Measurements from ENCODE around the gene ZBTB6.

ZBTB6 gene

DNA sequence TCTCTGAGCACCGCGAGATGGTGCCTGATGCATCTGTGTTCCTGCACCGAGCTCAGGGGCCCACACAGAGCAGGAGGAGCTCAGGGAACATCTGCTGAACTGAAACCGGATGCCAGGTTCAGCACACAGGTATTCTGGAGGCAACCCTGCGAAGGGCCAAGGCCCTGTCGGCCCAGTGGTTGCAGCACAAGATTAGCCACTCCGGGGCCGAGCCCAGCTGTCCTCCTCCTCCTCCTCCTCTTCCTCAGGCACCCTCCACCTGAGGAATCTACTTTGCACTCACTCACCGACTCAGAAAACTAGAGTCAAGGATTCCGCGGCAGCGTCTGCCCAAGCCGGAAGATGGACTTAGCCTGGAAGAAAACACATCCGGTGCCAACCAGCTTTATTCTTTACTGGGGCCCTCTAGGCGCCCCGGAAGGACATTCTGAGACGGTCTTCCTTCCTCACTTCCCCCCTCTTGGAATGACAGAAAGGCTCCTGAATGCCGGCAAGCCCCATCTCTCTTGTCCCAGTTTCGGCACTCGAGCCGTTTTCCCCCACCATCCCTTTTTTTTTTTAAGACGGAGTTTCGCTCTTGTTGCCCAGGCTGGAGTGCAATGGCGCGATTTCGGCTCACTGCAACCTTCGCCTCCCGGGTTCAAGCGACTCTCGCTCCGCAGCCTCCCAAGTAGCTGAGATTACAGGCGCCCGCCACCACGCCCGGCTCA lies at the start of gene ZBTB6:
ZBTB6 (minus strand) TSS at position 360 of the 710 bp plus-strand sequence. CDS start 1,251 bp downstream, outside the sequence.
- peak; percentile 98 for FAIRE-seq

DNA sequence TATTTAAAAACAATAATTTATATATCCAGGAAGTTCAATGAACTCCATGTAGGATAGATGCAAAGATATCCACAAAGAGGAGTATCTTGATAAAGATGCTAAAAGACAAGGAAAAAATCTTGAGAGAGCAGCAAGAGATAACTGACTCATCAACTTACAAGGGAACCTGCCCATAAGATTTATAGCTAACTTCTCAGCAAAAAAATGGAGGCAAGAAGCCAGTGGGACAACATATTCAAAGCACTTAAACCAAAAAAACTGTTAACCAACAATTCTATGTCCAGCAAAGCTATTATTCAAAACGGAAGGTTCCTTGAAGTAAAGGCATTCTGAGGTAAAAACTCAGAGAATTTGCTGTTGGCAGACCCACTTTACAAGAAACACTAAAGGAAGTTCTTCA lies 48.0 kb upstream of the ZBTB6 start:
- FAIRE-seq, result no peak
- DNase-seq (ENCODE audit: extremely low spot score, insufficient read length, low read depth), result no peak

More for the DNA sequence above, at the start of gene ZBTB6:
- peak; percentile 59 for DNase-seq (ENCODE audit: extremely low spot score, insufficient read length, low read depth)

- no peak for DNase-seq (ENCODE audit: extremely low spot score, insufficient read length, low read depth)
- no peak for FAIRE-seq
These were observed 42.8 kb upstream of the ZBTB6 start for GRCh38 chr9:122955961-122956360.

GRCh38 chr9:122954253-122954691 lies 41.1 kb upstream of the ZBTB6 start:
- FAIRE-seq, result no peak

DNA sequence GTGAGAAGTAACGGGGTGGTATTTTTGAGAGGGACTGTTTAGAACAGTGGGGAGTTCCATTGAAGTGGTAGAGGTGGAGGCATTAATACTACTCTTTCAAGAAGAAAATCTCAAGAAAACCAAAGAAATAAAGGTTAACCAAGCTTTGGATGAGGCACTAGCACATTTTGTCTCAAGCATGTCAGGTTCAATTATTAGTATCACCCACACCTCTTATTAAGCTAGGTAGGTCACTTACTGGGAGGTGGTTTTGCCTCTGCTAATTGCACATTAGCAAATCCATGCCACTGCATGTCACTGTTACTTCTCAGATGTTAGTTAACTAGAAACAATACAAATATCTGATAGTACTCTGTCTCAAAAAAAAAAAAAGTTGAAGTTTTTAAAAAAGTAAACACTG lies 37.9 kb upstream of the ZBTB6 start:
- FAIRE-seq, result no peak
- no peak for DNase-seq (ENCODE audit: extremely low spot score, insufficient read length, low read depth)

More at GRCh38 chr9:122954253-122954691, 41.1 kb upstream of the ZBTB6 start:
- DNase-seq (ENCODE audit: extremely low spot score, insufficient read length, low read depth), result no peak

GRCh38 chr9:122950263-122950662 lies 37.1 kb upstream of the ZBTB6 start:
- DNase-seq (ENCODE audit: extremely low spot score, insufficient read length, low read depth) (no peak), FAIRE-seq (no peak)

DNA sequence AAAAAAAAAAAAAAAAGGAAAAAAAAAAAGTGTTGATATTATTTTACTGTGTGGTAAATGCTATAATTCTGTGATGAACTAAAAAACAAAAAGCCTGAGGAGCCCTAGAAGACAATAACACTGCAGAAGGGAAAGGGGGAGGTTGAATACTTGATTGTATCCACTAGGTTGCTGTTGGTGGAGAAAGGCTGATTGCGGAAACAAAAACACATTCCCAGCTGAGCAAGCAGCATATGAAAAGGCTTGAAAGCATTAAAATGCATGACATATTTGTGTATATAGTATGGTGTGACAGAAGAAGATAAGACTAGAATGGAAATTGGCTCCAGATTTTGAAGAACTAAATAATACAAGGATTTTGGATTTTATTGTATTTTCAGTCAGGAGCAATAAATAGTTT lies 36.6 kb upstream of the ZBTB6 start:
- FAIRE-seq, result no peak

GRCh38 chr9:122948313-122948712 lies 35.2 kb upstream of the ZBTB6 start:
- DNase-seq (ENCODE audit: extremely low spot score, insufficient read length, low read depth) (no peak), FAIRE-seq (peak; percentile 58)

More for the DNA sequence above, 36.6 kb upstream of the ZBTB6 start:
- DNase-seq (ENCODE audit: extremely low spot score, insufficient read length, low read depth), result no peak

DNA sequence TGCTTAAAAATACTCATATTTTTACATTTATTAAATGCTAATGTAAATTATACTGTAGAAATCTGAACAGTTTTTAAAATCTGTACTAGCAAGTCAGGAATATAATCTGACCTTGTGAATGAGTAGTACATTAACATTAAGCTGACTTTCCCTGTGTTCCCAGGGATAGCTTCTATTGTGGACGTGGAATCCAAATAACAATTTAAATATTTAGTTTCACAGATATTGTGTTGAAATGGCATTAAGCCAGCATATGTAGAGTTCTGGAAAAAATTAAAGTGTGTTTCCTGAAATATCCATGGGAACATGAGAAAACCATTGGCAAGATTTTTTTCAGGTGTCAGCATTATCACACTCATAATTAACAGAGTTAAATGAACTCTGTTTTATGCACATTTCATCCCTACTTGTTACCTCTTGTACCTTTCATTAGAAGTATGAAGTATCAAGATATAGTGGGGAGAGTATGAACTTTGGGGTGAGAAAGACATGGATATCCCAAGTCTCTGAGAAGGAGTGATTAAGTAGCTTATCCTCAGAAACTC lies 33.4 kb upstream of the ZBTB6 start:
- DNase-seq (ENCODE audit: extremely low spot score, insufficient read length, low read depth) (no peak), FAIRE-seq (no peak)

- FAIRE-seq (no peak), DNase-seq (ENCODE audit: extremely low spot score, insufficient read length, low read depth) (no peak)
These were observed 32.1 kb upstream of the ZBTB6 start for GRCh38 chr9:122944960-122945888.

GRCh38 chr9:122941582-122942234 lies 28.6 kb upstream of the ZBTB6 start:
- no peak for DNase-seq (ENCODE audit: extremely low spot score, insufficient read length, low read depth)

GRCh38 chr9:122940749-122941581 lies 27.8 kb upstream of the ZBTB6 start, which contains the start of gene RABGAP1:
TSS of gene RABGAP1 (plus strand) at chr9:122941020. CDS start at chr9:122957060, 16,040 bp downstream.
- FAIRE-seq (peak; percentile 97), DNase-seq (ENCODE audit: extremely low spot score, insufficient read length, low read depth) (peak; percentile 96)

More at GRCh38 chr9:122941582-122942234, 28.6 kb upstream of the ZBTB6 start:
- FAIRE-seq, result no peak

DNA sequence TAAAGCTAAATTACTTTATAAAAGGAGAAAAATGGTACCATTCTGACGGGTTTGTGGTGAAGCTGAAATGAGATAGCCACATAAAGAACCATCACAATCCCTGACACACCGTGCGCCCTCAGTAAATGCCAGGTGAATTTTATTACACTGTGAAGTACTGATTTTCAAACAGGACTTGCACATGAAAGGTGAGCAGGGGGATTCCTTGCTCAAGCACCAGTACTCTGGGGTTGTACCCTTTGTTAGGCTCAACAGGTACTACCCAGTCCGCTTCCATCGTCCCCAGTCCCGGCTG lies 27.3 kb upstream of the ZBTB6 start:
- DNase-seq (ENCODE audit: extremely low spot score, insufficient read length, low read depth) (no peak), FAIRE-seq (no peak)

DNA sequence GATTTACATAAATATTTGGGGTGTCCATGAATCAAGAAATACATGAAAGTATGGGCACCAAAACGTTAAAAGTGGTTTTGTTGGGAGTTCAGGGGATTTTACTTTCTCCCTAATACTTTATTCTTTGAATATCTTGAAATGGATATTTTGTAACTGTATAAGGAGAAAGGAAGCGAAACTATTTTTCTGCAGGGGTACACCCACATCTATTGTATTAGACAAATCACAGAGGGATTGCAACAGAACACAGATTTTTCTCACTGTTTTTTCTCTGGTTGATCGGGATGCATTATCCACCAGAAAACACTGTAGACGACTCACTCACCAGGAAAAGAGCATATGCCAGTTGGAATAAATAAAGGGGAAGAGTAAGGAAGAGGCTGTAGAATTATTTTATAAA lies 26.5 kb upstream of the ZBTB6 start:
- FAIRE-seq (no peak), DNase-seq (ENCODE audit: extremely low spot score, insufficient read length, low read depth) (no peak)

- FAIRE-seq (no peak), DNase-seq (ENCODE audit: extremely low spot score, insufficient read length, low read depth) (no peak)
These were observed 23.8 kb upstream of the ZBTB6 start for GRCh38 chr9:122936883-122937282.

- DNase-seq (ENCODE audit: extremely low spot score, insufficient read length, low read depth) (no peak), FAIRE-seq (no peak)
These were observed 23.3 kb upstream of the ZBTB6 start for GRCh38 chr9:122936464-122936863.

DNA sequence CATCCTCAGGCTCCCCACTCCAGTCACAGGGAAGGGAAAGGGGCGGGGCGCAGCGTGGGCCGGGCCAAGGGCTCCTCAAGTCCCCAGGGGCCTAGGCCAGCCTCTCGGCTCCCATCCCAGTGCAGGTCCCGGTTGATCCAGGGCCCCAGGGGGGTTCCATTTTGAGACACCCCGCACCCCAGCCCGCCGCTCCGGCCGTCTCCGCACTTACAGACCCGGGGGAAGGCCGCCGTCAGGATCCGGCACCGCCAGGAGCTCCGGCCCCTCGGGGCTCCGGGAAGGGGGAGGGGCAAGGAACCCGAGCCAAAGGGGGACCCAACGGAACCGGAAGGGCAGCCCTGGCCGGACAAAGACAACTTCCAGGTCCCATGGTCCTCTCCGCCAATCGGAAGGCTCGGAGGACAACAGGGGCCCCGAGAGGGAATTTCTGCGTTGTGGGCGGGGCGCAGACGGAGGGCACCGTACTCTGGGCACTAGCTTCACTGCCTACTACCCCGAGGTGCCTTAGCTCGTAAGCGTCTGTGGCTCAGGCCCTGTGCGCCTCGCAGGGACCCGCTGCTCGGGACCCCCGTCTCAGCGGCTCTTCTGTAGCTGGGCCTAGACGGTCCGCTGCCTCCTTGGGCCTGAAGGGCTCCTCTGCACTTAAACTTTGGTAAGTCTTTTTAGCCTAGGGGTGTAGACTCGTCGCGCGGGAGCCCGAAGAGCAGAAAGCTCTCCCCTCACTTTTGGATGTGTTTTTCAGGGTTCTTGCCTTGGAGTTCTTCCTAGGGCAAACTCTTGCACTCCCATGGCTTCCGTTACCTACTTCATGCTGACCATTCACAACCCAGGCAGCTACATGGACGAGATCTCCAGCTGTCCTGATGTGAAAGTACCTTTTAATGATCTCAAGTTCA lies 18.4 kb upstream of the ZBTB6 start, which contains the start of gene ZBTB26:
ZBTB26 (minus strand) TSS at position 287 of the 896 bp plus-strand sequence. CDS start 11,578 bp downstream, outside the sequence.
- FAIRE-seq (peak; percentile 96), DNase-seq (ENCODE audit: extremely low spot score, insufficient read length, low read depth) (peak; percentile 88)

- no peak for FAIRE-seq
- DNase-seq (ENCODE audit: extremely low spot score, insufficient read length, low read depth), result no peak
These were observed 17.6 kb upstream of the ZBTB6 start for GRCh38 chr9:122930541-122931225.

All from GM18507 (cell line).